IPS-20b (cell line): ENCODE data around the gene ESPL1.

ENCODE experiments used
- H3K27ac ChIP-seq: one replicate; pipeline ENCODE4 v1.5.1; 2013; ENCODE audit warnings: low read length
- H3K27me3 ChIP-seq: 2 replicates; pipeline ENCODE4 v1.6.1; 2013; ENCODE audit warnings: mild to moderate bottlenecking, low read length, inconsistent platforms; ENCODE audit not compliant: insufficient read depth
- H3K36me3 ChIP-seq: 2 replicates; pipeline ENCODE4 v1.6.1; 2013; ENCODE audit warnings: low read depth, mild to moderate bottlenecking, inconsistent platforms, low read length, moderate library complexity; ENCODE audit not compliant: insufficient read depth
- H3K4me1 ChIP-seq: 2 replicates; pipeline ENCODE4 v1.6.1; 2013; ENCODE audit warnings: mild to moderate bottlenecking, control low read depth, inconsistent platforms, low read length, moderate library complexity; ENCODE audit not compliant: insufficient read depth
- H3K4me3 ChIP-seq: 2 replicates; pipeline ENCODE4 v1.5.1; 2013; ENCODE audit warnings: mild to moderate bottlenecking, low read length, inconsistent platforms
- H3K9ac ChIP-seq: 2 replicates; pipeline ENCODE4 v1.6.1; 2013; ENCODE audit warnings: low read depth, mild to moderate bottlenecking, inconsistent platforms, low read length, moderate library complexity
- H3K9me3 ChIP-seq: 2 replicates; pipeline ENCODE4 v1.6.1; 2013; ENCODE audit warnings: mild to moderate bottlenecking, low read depth, low read length, inconsistent platforms; ENCODE audit not compliant: insufficient read depth

Gene ESPL1

DNA sequence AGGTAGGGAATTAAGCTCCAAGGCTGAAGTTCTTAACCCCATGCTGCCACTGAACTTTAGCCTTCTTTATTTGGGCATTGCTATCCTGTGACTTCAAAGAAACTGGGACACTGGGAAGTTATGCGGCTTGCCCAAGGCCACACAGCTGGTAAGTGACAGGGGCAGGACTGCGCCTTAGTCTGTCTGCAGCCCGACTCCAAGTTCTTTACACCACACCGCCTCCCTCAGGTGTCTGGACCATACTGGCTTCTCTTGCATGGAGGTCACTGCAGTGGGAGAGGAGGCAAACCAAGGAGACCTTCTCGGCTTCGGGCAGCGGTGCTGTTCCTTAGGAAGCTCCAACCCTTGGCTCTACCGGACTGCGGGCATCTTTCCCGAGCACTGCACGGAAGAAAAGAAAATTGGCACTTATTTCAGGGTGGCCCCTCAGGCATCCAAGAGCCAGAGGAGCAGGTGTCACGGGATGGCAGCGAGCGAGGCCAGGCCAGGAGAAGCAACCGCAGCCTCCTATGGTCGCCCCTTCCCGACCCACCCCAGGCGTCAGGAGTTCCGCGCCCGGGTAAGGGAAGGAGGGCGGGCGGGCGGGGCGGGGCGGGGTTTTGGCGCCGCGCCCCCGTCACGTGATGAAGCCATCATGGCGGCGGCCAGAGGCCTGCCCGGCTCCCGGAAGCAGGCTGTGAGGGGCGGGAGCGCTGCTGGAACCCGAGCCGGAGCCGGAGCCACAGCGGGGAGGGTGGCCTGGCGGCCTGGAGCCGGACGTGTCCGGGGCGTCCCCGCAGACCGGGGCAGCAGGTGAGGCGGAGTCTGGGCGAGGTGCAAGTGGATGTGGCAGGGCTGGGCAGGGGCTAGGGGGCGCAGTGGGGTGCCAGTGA is 16.4 kb upstream of the ESPL1 start:
- H3K9ac ChIP-seq: peak overlapping the region; percentile 91
- H3K9me3 ChIP-seq: no peaks in the 10 kb centered on the region
- H3K4me1 ChIP-seq: peaks cover 8% of the 10 kb centered on the region; the same call in 1 of the 2 replicates
- H3K27me3 ChIP-seq: no peaks in the 10 kb centered on the region
- peaks cover 12% of the 10 kb centered on the region; the same call in 1 of the 2 replicates for H3K36me3 ChIP-seq
- no peak overlapping the region for H3K27ac ChIP-seq
- peak overlapping the region; percentile 96 for H3K4me3 ChIP-seq

GRCh38 chr12:53252349-53252916 is 15.7 kb upstream of the ESPL1 start:
- Histone ChIP-seq H3K4me1 (peaks cover 8% of the 10 kb centered on the region; the same call in 1 of the 2 replicates), H3K4me3 (peak overlapping the region; percentile 96), H3K36me3 (peaks cover 12% of the 10 kb centered on the region; the same call in 1 of the 2 replicates), H3K9me3 (no peaks in the 10 kb centered on the region), H3K9ac (peak overlapping the region; percentile 91), H3K27me3 (no peaks in the 10 kb centered on the region), H3K27ac (no peak overlapping the region)

- Histone ChIP-seq H3K9me3 (no peaks in the 10 kb centered on the region), H3K27me3 (no peaks in the 10 kb centered on the region), H3K36me3 (peaks cover 12% of the 10 kb centered on the region; the same call in 1 of the 2 replicates), H3K4me1 (peaks cover 8% of the 10 kb centered on the region; the same call in 1 of the 2 replicates), H3K9ac (no peak overlapping the region), H3K27ac (no peak overlapping the region), H3K4me3 (no peak overlapping the region; the same call in 1 of the 2 replicates)
These were observed 14.8 kb upstream of the ESPL1 start for GRCh38 chr12:53253298-53253697.

- no peaks in the 10 kb centered on the region for H3K27me3 ChIP-seq
- no peak overlapping the region for H3K9ac ChIP-seq
- peaks cover 12% of the 10 kb centered on the region; the same call in 1 of the 2 replicates for H3K36me3 ChIP-seq
- no peak overlapping the region for H3K27ac ChIP-seq
- H3K4me1 ChIP-seq: peaks cover 8% of the 10 kb centered on the region; the same call in 1 of the 2 replicates
- no peaks in the 10 kb centered on the region for H3K9me3 ChIP-seq
- no peak overlapping the region for H3K4me3 ChIP-seq
These were observed 13.1 kb upstream of the ESPL1 start for GRCh38 chr12:53254816-53255545.

DNA sequence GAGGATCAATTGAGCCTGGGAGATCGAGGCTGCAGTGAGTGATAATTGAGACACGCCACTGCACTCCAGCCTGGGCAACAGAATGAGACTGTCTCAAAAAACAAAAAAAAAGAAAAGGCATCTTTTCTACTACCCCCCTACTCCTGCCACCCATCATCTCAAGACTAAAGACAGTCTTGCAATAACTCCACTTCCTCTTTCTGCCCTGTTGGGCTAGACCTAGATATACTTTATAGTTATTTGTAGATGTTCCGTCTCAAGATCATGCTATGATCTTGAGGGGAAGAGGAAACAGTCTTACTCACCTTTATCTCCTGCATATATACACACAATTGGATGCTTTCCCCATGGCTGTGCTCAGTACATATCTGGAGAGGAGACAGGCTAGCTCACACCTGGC is 12.1 kb upstream of the ESPL1 start:
- Histone ChIP-seq H3K9me3 (no peaks in the 10 kb centered on the region), H3K9ac (no peak overlapping the region), H3K27ac (no peak overlapping the region), H3K36me3 (peaks cover 12% of the 10 kb centered on the region; the same call in 1 of the 2 replicates), H3K27me3 (no peaks in the 10 kb centered on the region), H3K4me3 (no peak overlapping the region), H3K4me1 (peaks cover 8% of the 10 kb centered on the region; the same call in 1 of the 2 replicates)

DNA sequence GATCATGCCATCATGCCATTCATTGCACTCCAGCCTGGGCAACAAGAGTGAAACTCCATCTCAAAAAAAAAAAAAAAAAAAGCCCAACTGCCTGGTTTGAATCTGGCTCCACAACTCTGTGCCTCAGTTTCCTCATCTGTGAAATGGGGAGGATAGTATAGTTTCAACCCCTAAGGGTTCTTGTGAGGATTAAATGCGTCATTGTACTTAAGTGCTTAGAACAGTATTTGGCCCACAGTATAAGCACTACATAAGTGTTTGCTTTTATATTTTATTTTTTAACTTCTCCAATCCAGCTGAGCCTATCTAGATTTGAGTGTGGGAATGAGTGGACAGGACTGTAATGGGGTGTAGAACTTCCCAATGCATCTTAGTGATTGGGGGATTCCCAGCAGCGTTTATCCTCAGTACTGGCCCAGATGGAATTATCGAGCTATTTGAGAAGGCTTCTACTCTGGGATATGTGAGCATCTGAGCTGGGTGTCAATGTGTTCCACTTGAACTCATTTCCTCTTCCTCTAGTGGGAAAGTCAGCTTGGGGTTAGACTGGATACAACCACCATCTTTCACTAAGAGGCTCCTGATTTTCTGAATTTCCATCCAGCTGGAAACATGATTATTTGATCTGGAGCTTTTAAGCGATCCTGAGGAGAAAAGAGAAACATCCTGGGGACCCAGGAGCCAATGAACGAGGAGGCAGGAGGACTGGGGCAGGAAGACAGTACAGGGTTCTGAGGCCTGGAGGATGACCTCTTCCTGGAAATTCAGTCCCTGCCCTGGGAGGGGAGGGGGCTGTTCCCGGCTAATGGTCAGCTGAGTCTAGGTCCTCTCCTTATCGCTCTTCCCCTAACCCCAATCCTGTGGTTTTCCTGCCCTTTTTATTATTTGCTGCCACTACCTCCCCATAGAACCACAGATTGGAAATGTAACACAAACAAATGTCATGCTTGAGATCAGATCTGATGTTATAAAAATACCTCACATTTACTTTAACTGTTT is 9.3 kb upstream of the ESPL1 start:
- no peak overlapping the region for H3K27ac ChIP-seq
- no peaks in the 10 kb centered on the region for H3K9me3 ChIP-seq
- no peak overlapping the region for H3K4me3 ChIP-seq
- peaks cover 4% of the 10 kb centered on the region; the same call in 1 of the 2 replicates for H3K36me3 ChIP-seq
- H3K9ac ChIP-seq: no peak overlapping the region
- H3K27me3 ChIP-seq: no peaks in the 10 kb centered on the region
- H3K4me1 ChIP-seq: no peaks in the 10 kb centered on the region

- Histone ChIP-seq H3K9me3 (no peaks in the 10 kb centered on the region), H3K27me3 (no peaks in the 10 kb centered on the region), H3K9ac (no peak overlapping the region), H3K36me3 (no peaks in the 10 kb centered on the region), H3K4me3 (no peak overlapping the region), H3K27ac (no peak overlapping the region), H3K4me1 (no peaks in the 10 kb centered on the region)
These were observed 8.2 kb upstream of the ESPL1 start for GRCh38 chr12:53259891-53260290.

- Histone ChIP-seq H3K27me3 (no peaks in the 10 kb centered on the region), H3K4me3 (no peak overlapping the region), H3K9me3 (no peaks in the 10 kb centered on the region), H3K9ac (no peak overlapping the region), H3K4me1 (peaks cover 10% of the 10 kb centered on the region), H3K27ac (no peak overlapping the region), H3K36me3 (peaks cover 21% of the 10 kb centered on the region)
These were observed 2.3 kb upstream of the ESPL1 start for GRCh38 chr12:53265783-53266182.

DNA sequence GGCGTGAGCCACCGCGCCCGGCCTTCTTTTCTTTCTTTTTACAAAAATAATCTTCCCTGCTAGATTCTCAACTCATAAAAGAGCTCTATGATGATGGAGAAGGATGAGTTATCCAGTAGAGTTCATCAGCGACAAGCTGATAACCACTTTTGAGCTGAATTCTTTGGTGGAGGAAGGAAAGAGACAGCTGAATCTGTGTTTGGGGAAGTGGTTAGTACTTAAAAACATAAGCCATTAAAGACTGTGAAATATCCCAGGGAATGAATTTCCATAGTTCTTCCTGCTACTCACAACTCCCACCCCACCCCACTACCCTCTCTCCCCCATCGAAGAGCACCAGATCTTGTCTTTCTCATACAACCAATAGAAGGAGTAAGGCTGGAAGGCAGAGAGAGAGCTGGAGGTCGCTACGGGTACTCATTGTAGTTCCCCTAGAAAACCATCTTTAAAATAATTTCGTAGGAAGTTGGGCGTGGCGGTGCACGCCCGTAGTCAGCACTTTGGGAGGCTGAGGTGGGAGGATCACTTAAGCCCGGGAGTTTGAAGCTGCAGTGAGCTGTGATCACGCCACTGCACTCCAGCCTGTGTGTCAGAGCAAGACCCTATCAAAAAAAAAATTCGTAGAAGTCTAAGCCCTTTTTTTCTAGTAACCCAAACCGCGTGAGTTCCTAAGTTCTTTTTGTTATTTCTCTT is 647 bp upstream of the ESPL1 start:
- H3K27me3 ChIP-seq: no peaks in the 10 kb centered on the region
- peak overlapping the region; percentile 86 for H3K4me3 ChIP-seq
- H3K36me3 ChIP-seq: peaks cover 27% of the 10 kb centered on the region
- no peaks in the 10 kb centered on the region for H3K9me3 ChIP-seq
- peaks cover 10% of the 10 kb centered on the region for H3K4me1 ChIP-seq
- H3K9ac ChIP-seq: peak overlapping the region; percentile 92; the same call in 1 of the 2 replicates
- no peak overlapping the region for H3K27ac ChIP-seq
